HG03175 (cell line): Measurements from ENCODE around the gene TNFRSF6B.
A peak's percentile ranks its signal among the peaks of the same experiment; 100 is the strongest.
"Not testable (repeated sequence)": the region's sequence is repeated elsewhere in the genome, so short reads cannot be mapped to it uniquely, and the experiment has no call there.

Experiments
- ATAC-seq: cut with Tn5 transposase; IDR thresholded peaks from one replicate; pipeline ENCODE4 v1.9.1; 2021; ENCODE audit warnings: mild to moderate bottlenecking, moderate library complexity; ENCODE audit not compliant: unreplicated experiment

TNFRSF6B gene, protein sequence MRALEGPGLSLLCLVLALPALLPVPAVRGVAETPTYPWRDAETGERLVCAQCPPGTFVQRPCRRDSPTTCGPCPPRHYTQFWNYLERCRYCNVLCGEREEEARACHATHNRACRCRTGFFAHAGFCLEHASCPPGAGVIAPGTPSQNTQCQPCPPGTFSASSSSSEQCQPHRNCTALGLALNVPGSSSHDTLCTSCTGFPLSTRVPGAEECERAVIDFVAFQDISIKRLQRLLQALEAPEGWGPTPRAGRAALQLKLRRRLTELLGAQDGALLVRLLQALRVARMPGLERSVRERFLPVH

DNA sequence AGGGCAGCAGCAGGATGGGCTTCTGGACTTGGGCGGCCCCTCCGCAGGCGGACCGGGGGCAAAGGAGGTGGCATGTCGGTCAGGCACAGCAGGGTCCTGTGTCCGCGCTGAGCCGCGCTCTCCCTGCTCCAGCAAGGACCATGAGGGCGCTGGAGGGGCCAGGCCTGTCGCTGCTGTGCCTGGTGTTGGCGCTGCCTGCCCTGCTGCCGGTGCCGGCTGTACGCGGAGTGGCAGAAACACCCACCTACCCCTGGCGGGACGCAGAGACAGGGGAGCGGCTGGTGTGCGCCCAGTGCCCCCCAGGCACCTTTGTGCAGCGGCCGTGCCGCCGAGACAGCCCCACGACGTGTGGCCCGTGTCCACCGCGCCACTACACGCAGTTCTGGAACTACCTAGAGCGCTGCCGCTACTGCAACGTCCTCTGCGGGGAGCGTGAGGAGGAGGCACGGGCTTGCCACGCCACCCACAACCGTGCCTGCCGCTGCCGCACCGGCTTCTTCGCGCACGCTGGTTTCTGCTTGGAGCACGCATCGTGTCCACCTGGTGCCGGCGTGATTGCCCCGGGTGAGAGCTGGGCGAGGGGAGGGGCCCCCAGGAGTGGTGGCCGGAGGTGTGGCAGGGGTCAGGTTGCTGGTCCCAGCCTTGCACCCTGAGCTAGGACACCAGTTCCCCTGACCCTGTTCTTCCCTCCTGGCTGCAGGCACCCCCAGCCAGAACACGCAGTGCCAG is at the start of gene TNFRSF6B:
Gene TNFRSF6B, plus strand, starts transcription at position 25 of the 729 bp plus-strand sequence. Its CDS starts 116 bp downstream, at position 141.
- ATAC-seq, result no peak

DNA sequence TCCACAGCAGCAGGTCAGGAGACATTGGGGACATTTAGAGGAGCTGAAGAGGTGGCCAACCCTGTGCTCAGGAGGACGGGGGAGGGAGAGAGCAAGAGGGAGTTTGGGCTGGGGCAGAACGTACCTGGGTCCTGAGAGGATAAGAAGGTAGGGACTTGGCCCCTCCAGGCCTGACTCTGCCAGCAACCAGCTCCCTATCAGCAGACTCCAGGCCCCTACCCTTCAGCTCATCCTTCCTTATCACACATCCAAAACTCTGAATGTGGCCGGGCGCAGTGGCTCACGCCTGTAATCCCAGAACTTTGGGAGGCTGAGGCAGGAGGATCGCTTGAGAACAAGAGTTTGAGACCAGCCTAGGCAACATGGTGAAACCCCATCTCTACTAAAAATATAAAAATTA is 48.3 kb upstream of the TNFRSF6B start:
- ATAC-seq, result no peak

DNA sequence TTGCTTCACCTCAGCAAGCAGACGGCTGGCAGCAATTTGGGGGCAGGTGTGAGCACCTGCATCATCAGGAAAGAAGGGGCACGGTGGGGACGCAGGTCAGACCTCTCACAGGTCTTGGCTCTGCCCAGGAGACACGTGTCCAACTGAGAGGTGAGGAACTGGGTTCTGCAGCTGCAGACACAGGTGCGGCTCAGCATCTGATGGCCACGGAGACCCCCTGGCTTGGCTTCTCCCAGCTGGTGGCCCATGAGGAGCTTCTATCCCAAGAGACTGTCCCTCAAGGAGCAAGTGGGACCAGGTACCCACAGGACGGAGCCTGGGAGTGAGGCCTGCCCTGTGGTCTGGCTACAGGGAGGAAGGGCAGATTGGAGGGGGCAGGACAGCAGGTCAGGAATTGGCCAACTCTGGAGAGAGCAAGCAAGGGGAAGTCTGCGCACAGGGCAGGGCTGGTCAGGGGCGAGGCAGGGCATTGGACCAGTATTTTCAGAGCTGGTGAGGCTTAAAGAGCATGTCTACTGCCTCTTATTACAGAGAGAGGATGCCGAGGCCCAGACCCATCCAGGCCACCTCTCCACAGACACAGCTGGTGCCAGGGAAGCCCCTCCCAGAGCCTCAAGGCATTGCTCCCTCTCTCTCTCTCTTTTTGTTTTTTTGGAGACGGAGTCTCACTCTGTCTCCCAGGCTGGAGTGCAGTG is 47.4 kb upstream of the TNFRSF6B start:
- ATAC-seq, result no peak

DNA sequence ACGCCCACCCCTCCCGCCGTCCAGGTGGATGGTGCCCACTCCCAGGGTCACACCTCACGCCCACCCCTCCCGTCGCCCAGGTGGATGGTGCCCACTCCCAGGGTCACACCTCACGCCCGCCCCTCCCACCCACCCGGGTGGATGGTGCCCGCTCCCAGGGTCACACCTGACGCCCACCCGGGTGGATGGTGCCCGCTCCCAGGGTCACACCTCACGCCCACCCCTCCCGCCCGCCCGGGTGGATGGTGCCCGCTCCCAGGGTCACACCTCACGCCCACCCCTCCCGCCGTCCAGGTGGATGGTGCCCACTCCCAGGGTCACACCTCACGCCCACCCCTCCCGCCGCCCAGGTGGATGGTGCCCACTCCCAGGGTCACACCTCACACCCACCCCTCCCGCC is 46.0 kb upstream of the TNFRSF6B start:
- ATAC-seq, result not testable (repeated sequence)

DNA sequence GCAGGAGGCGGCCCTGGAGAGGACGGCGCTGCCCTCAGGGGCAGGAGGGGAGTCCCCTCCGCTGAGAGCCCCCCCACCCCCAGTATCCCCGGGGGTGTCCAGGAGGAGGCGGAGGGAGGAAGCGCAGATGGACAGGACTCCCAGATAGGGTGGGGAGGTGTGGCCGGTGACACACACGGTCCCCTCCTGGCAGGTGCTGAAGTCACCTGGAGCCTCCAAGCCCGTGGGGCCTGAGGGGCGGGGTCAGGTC is 44.6 kb upstream of the TNFRSF6B start:
- no peak for ATAC-seq

DNA sequence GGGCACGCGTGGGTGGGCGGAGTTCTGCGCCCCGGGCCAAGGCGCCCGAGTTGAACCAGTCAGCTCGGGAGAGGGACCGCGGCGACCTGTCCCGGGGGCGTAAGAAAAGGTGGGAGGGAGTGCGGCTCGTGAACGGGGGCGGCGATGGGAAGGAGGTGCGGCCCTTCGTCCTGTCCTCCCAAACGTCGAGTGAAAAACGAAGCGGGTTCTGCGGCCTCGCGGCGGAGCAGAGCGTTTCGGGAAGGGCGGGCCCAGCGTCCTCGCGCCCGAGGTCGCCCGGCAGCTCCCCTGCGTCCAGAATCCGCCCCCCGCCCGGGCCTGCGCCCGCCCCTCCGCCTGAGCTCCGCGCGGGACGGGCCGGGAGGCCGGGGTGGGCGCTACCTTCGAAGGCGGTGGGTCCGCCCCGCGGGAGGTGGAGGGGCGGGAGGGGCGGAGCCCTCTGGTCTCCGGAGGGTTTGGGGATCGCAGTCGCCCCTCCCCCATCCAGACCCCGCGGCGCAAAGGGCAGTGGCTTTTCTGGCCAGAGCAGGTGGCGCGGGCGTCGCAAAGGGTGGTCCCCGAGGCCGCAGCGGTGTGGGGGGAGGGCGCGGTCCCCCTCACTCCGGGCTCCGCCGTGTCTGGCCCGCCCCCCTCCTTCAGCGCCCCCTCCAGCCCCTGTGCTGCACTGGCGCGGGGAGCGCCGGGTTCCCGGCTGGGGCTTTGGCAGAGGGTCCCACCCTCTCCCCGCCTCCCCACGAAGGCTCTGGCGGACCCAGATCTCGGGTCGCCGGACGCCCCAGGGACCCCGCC is 44.1 kb upstream of the TNFRSF6B start:
- no peak for ATAC-seq

DNA sequence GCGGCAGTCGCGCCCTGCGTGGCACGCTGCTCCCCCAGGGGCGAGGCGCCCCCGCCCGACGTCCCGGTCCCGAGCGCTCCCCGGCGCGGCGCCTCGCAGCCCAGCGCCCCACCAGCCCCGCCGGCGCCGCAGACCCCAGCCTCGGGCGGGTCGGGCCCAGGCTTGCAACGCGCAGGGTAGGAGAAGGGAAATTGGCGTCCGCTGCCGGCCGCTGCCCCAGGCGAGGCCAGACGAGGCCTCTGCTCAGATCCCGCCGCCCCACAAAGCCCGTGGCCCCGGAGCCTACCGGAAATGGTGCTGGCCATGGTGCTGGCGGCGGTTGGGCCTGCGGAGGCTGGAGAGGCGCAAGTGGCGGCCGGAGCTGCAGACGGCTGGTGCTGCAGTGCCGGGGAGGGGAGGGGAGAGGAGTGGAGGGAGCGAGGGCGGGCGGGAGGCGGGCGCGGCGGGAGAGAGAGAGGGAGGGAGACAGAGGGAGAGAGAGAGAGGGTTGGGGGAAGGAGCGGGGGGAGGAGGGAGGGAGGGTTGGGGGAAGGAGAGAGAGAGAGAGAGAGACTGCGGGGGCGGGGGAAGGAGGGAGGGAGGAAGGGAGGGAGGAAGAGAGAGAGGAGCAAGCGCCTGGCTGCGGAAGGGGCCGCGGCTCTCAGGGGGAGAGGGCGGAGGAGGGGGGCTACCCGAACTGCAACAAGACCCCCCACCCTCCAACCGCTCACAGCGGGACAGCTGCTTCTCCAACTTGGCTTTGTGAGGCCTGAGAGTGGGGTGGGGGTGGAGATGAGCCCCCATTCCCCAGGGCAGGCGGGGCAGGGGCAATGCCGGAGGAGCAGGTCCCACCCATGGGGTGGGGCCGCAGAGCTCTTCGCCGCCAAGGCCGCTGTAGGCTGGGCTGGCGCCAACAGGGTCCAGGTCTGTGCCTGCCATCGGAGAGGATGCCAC is 43.1 kb upstream of the TNFRSF6B start, which contains the start of gene STMN3:
Gene STMN3, minus strand, starts transcription at position 384 of the 933 bp plus-strand sequence. Its CDS starts 79 bp downstream, at position 305.
- ATAC-seq, result no peak

DNA sequence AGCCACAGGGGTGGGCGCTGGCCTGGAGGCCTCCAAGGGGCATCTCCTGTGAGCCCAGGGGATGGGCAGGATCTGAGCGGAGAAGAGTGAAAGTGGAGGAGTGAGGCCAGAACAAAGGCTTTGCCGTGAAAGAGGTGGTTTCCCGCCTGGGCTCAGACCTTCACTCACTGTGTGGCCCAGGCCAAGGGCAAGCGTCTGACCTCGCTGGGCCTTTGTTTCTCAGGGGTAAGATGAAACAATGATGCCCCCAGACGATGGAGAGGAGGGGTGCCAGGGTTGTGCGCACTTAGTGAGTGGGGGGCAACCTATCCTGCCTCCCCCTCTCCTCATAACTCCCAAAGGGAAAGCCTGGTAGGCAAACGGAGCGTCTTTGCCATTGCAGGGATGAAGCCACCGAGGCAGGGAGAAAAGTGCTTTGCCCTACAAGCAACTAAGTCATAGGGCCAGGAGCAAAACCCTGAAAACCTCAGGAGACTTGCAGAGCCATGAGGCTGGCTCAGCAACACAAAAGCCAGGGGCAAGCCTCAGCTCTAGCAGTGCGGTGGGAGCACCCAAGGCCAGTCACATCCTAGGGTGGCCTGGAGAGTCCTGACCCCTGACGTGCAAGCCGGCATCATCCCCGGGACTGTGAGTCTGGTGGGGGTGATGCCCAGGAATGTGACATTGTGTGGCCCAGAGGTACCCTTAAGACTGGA is 42.3 kb upstream of the TNFRSF6B start:
- ATAC-seq, result no peak

DNA sequence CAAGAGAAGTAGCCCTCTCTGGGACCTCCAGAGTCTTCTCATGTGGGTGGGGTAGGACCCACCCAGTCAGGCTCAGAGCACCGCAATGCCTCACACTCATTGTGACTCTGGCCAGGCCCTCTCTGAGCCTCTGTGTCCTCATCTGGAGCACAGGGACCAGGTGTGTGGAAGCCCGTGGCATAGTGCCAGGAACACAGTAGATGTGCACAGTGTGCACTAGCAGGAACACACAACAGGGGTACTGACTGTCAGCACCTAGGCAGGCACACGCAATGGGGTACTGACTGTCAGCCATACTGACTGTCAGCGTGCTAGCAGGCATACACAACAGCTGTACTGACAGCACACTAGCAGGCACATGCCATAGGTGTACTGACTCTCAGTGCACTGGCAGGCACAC is 41.2 kb upstream of the TNFRSF6B start:
- ATAC-seq, result no peak

DNA sequence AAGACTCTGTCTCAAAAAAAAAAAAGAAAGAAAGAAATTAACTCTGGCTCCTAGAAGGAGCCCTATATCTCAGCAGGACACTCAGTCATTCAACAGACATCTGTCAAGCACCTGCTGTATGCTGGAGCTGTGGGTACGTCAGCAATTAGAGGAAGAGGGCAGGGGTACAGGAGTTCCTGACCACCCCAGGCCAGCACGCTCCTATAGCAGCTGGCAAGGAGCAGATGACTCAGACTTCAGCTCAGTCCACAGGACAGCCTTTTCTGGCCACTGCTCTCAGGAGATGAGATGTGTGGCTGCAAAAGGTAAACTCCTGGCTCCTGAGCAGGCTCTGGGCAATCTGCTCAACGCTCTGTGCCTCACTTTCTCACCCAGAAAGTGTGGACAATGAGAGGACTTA is 40.0 kb upstream of the TNFRSF6B start:
- ATAC-seq, result no peak

DNA sequence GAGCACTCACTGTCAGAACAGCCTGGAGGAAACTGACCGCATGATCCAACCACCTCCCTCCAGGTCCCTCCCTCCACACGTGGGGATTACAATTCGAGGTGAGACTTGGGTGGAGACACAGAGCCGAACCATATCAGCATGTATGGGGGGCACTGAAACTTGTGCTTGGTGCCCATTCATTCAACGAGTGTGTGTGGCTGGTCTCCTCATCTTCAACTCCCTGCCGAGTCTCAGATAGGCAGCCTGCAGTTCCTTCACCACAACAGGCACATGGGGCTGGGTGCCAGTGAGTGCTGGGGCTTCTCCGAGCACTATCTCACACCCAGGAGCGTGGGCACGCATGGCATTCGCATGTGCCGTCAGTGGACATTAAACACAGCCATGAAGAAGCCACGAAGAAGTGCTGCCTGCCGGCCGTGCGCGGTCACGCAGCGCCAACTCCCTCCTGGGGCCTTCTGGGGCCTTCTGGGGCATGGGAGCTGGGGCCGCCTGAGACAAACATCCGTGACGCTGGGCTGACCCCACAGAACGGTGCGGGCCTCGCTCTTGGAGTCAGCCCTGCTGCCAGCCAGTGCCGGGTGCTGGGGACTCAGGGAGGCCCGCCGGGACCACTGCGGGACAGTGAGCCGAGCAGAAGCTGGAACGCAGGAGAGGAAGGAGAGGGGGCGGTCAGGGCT is 39.1 kb upstream of the TNFRSF6B start:
- peak; percentile 4 for ATAC-seq

DNA sequence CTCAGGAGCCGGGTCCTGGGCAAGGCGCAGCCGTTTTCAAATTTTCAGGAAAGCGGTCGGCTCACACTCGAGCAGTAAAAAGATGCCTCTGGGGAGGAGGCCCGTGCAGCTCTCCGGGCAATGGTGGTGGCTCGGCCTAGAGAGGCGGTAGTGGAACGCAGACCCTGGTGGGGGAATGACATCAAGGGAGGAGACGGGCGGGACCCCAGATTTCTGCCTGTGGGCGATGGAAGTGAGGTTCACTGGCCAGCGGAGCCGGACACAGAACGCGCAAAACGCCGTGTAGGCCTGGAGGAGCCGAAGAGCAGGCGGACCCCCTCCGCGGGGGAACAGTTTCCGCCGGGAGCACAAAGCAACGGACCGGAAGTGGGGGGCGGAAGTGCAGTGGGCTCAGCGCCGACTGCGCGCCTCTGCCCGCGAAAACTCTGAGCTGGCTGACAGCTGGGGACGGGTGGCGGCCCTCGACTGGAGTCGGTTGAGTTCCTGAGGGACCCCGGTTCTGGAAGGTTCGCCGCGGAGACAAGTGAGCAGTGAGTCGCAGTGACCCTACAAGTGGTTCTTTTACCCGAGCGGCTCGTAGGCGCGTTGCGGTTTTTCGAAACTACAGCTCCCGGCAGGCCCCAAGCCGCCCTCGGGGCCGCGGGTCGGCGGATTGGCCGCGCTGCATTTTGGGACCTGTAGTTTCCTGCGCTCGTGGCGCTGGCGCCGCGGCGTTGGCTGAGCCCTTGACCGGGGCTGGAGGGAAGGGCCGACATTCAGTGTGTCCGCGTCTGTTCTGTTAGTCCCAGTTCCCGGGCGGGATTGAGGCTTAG is 38.3 kb upstream of the TNFRSF6B start, which contains the start of gene RTEL1:
Gene RTEL1, plus strand, starts transcription at position 376 of the 812 bp plus-strand sequence. CDS start 1,091 bp downstream, outside the sequence.
- ATAC-seq, result peak; percentile 82

DNA sequence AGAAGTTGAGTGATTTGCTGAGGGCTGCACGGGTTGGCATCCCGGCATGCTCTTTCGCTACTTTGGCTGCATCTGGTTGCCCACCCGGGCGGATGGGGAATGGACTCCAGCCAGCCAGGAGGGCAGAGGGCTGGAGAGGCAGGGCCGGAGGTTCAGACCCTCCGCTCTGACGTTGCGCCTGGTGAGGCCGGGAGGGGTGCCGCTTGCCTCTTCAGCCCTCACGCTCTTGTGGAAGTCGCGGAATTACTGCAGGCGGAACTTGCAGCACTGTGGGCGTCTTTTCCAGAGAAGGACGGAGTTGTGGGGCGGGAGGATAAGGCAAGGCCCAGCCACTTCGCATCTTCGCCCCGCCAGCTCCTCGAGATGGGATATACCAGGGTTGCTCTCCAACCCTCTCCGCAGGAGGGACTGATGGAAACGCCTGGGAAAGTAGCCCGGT is 37.7 kb upstream of the TNFRSF6B start:
- ATAC-seq, result peak; percentile 22

DNA sequence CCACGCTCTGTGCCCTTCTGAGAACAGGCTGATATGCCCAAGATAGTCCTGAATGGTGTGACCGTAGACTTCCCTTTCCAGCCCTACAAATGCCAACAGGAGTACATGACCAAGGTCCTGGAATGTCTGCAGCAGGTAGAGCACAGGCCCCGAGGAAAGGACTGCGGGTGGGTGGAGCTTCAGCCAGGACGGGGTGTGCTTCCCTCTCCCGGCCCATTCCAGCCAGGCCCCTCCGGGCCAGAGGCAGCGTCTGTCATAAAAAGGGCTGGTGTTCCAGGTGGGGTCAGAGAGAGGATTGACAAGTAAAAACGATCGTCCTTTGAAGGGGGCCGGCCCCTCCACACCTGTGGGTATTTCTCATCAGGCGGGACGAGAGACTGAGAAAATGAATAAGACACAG is 37.1 kb upstream of the TNFRSF6B start:
- ATAC-seq, result no peak

DNA sequence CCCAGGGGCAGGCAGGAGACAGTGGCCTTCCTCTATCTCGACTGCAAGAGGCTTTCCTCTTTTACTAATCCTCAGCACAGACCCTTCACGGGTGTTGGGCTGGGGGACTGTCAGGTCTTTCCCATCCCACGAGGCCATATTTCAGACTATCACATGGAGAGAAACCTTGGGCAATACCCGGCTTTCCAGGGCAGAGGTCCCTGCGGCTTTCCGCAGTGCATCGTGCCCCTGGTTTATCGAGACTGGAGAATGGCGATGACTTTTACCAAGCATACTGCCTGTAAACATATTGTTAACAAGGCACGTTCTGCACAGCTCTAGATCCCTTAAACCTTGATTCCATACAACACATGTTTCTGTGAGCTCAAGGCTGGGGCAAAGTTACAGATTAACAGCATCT is 36.3 kb upstream of the TNFRSF6B start:
- ATAC-seq, result not testable (repeated sequence)

DNA sequence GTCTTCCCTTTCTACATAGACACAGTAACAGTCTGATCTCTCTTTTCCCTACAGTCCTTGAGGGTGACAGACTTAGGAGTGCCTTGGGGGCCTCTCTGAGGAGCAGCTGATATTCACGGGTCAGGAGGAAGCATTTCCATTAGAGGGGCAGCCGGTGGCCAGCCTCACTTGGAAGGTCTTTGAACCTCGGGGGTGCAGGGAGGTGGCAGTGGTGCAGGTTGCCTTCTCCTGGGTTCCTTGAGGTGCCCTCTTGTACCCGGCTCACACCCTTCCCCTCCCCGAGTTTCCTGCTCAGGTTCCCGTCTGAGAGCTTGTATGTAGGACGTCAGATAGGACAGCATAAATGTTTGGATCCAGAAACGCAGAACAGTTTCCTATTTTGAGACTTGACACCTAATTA is 35.8 kb upstream of the TNFRSF6B start:
- ATAC-seq, result no peak

DNA sequence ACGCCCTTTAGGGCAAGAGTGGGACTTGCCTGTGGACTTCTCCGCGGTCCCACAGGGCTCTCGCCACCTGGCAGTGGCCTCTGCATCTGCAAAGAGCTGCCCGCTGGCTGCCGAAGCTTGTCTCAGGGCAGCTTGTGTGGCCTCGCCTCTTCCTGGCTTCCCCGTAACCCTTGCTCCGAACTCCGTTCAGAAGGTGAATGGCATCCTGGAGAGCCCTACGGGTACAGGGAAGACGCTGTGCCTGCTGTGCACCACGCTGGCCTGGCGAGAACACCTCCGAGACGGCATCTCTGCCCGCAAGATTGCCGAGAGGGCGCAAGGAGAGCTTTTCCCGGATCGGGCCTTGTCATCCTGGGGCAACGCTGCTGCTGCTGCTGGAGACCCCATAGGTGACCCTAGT is 35.3 kb upstream of the TNFRSF6B start:
- ATAC-seq, result no peak
